SK-N-SH (cell line): ENCODE data around the gene LURAP1L.

ENCODE experiments used
- CTCF ChIP-seq: fragments of 200-600 bp; sonication (generic); IDR thresholded peaks from 2 replicates; pipeline ENCODE4 v1.6.1; 2017; ENCODE audit warnings: antibody characterized with exemption, mild to moderate bottlenecking, moderate library complexity
- ELF1 ChIP-seq: IDR thresholded peaks from 2 replicates; pipeline ENCODE4 v1.4.0; 2012
- EP300 ChIP-seq, 2 experiments: IDR thresholded peaks; 2 replicates each; pipeline versions ENCODE4 v1.4.0 to v1.6.1; 2012; ENCODE audit warnings: borderline replicate concordance in 1 of 2, low read depth in 1 of 2, low read length in 1 of 2
- EZH2phosphoT487 ChIP-seq: fragments of 200-600 bp; sonication (generic); IDR thresholded peaks from 2 replicates; pipeline ENCODE4 v1.6.1; 2017; ENCODE audit warnings: low read depth, mixed run types, mild to moderate bottlenecking, antibody characterized with exemption, moderate library complexity, borderline replicate concordance
- GABPA ChIP-seq: IDR thresholded peaks from 2 replicates; pipeline ENCODE4 v1.4.0; 2012; ENCODE audit warnings: low read depth, mild to moderate bottlenecking
- GATA2 ChIP-seq: sonication (generic); formaldehyde crosslinking; IDR thresholded peaks from 2 replicates; pipeline ENCODE4 v1.5.0; 2020; ENCODE audit warnings: mild to moderate bottlenecking, missing genetic modification reagents
- MAX ChIP-seq: IDR thresholded peaks from 2 replicates; pipeline ENCODE4 v1.4.0; 2012; ENCODE audit warnings: low read depth
- NRF1 ChIP-seq: IDR thresholded peaks from 2 replicates; pipeline ENCODE4 v1.6.1; 2012; ENCODE audit warnings: low read depth, mild to moderate bottlenecking, low read length
- REST ChIP-seq: IDR thresholded peaks from 2 replicates; pipeline ENCODE4 v1.6.1; 2012; ENCODE audit warnings: mild to moderate bottlenecking, low read depth, low read length, moderate library complexity
- TAF1 ChIP-seq: IDR thresholded peaks from 2 replicates; pipeline ENCODE4 v1.6.1; 2012; ENCODE audit warnings: low read depth, mild to moderate bottlenecking, low read length, moderate library complexity, borderline replicate concordance
- TEAD4 ChIP-seq: IDR thresholded peaks from 2 replicates; pipeline ENCODE4 v1.4.0; 2012; ENCODE audit warnings: mild to moderate bottlenecking, borderline replicate concordance; ENCODE audit not compliant: insufficient read depth
- ZBTB33 ChIP-seq: IDR thresholded peaks from 2 replicates; pipeline ENCODE4 v1.4.0; 2012; ENCODE audit warnings: low read depth, borderline replicate concordance

- TF ChIP-seq EP300 (IDR thresholded peaks at IDR 0.05; ENCODE audit: borderline replicate concordance in 1 of 2, low read depth in 1 of 2, low read length in 1 of 2): no peak
- TF ChIP-seq ELF1: no peak
- TF ChIP-seq CTCF: no peak
- no peak for TF ChIP-seq GATA2
- TF ChIP-seq MAX: no peak
- TF ChIP-seq GABPA: no peak
- TF ChIP-seq TEAD4: no peak
- no peak for TF ChIP-seq EZH2phosphoT487
- no peak for TF ChIP-seq TAF1
- TF ChIP-seq ZBTB33: no peak
- TF ChIP-seq NRF1: no peak
- TF ChIP-seq REST: no peak
Measured at GRCh38 chr9:12838546-12838945, 63.7 kb downstream of the LURAP1L start.
